Karpas-422 (cell line): ENCODE results near the gene SKIDA1. TPM values are rescaled to one million over a fixed set of nuclear protein-coding genes. Genes with fewer than 3 reads are reported as not detected.

Experiments used
- DNase-seq: peaks from one replicate; pipeline ENCODE4 v3.0.0-alpha.2; 2015
- H2AFZ ChIP-seq: fragments of 200-600 bp; sonication (generic); 2 replicates; pipeline ENCODE4 v1.6.1; 2014; ENCODE audit warnings: antibody characterized with exemption, low read length, mixed read lengths
- H3K27ac ChIP-seq: fragments of 200-600 bp; sonication (generic); 2 replicates; pipeline ENCODE4 v1.5.1; 2014; ENCODE audit warnings: mild to moderate bottlenecking, low read length, moderate library complexity
- H3K27me3 ChIP-seq: fragments of 200-600 bp; sonication (generic); 2 replicates; pipeline ENCODE4 v1.6.1; 2014; ENCODE audit warnings: low read length, mixed read lengths
- H3K36me3 ChIP-seq: fragments of 200-600 bp; sonication (generic); 2 replicates; pipeline ENCODE4 v1.6.1; 2014; ENCODE audit warnings: low read length, mixed read lengths; ENCODE audit not compliant: insufficient read depth
- H3K4me1 ChIP-seq: fragments of 200-600 bp; sonication (generic); 2 replicates; pipeline ENCODE4 v1.6.1; 2014; ENCODE audit warnings: mild to moderate bottlenecking, low read length, mixed read lengths
- H3K4me2 ChIP-seq: fragments of 200-600 bp; sonication (generic); 2 replicates; pipeline ENCODE4 v1.6.1; 2014; ENCODE audit warnings: low read length, low read depth, mild to moderate bottlenecking; ENCODE audit not compliant: poor library complexity, severe bottlenecking
- H3K4me3 ChIP-seq: fragments of 200-600 bp; sonication (generic); 2 replicates; pipeline ENCODE4 v1.5.1; 2014; ENCODE audit warnings: mild to moderate bottlenecking, antibody characterized with exemption, low read length, mixed read lengths
- H3K79me2 ChIP-seq: fragments of 200-600 bp; sonication (generic); 2 replicates; pipeline ENCODE4 v1.6.1; 2014; ENCODE audit warnings: mild to moderate bottlenecking, low read length, mixed read lengths
- H3K9ac ChIP-seq: fragments of 200-600 bp; sonication (generic); 2 replicates; pipeline ENCODE4 v1.6.0; 2014; ENCODE audit warnings: low read length
- H3K9me2 ChIP-seq: fragments of 200-600 bp; sonication (generic), shearing (Covaris generic); replicated peaks from 2 replicates; pipeline ENCODE4 v1.6.0; 2014; ENCODE audit warnings: mild to moderate bottlenecking, low read length, moderate library complexity; ENCODE audit not compliant: insufficient read depth
- H3K9me3 ChIP-seq: fragments of 300-700, 200-600 bp; sonication (generic); 2 replicates; pipeline ENCODE4 v1.6.1; 2014; ENCODE audit warnings: low read length, mixed read lengths
- H4K20me1 ChIP-seq: fragments of 200-600 bp; sonication (generic); 2 replicates; pipeline ENCODE4 v1.6.1; 2014; ENCODE audit warnings: mild to moderate bottlenecking, antibody characterized with exemption, low read length, low read depth; ENCODE audit not compliant: insufficient read depth
- total RNA-seq: library from RNA; depleted of rRNA; stranded (reverse); fragments of >200 nt; shearing (Covaris generic); gene quantifications from 2 replicates; pipeline ENCODE4 v1.2.3, GENCODE V29; 2014; ENCODE audit warnings: low replicate concordance

SKIDA1 gene
- total RNA-seq, 1 experiment from 2014 or later = 0.22 TPM

DNA sequence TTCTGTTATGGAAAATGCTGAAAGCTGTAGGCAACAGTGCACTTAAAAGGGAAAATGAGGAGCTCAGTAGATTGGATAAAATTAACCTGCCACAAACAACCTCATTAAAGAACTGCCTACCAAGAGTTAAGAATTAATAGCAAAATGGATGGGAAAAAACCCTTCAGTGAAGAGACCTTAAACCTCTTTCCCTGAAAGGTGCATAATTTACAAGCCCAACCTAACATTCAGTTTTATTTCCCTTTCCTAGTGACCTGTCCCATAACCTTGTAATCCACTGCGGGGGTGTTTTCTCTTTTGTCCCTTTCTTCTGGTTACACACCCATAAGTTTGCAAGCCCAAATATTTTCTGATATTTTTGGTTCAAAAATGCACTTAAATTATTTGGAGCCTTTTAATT is 21.9 kb downstream of the SKIDA1 start:
- Histone ChIP-seq H3K27me3 (no peaks in the 10 kb centered on the region), H3K4me1 (no peaks in the 10 kb centered on the region)

DNA sequence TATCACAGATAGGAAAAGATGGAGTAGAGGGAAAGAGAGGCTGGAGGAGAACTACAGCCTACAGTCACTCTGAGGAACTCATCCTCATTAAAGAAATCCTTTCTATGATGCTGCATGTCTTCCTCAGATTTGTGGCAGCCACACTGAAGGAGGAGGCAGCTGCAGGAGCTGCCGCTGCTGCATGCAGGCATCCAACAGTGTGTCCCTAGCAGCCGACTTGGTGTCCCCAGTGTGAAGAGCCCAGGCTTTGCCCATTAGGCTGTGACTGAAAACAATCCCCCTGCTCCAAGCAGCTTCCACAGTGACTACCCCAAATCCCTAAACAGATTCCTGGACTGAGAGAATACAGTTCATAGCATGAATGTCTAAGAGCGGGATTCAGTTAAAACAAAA is 23.1 kb downstream of the SKIDA1 start:
- no peaks in the 10 kb centered on the region for H4K20me1 ChIP-seq
- no peak overlapping the region for H3K4me2 ChIP-seq
- no peaks in the 10 kb centered on the region for H3K9me2 ChIP-seq
- no peaks in the 10 kb centered on the region for H3K9me3 ChIP-seq
- H3K4me1 ChIP-seq = no peaks in the 10 kb centered on the region; the same call in 1 of the 2 replicates
- H3K27me3 ChIP-seq = no peaks in the 10 kb centered on the region
- H3K36me3 ChIP-seq = no peaks in the 10 kb centered on the region
- no peak overlapping the region for H3K9ac ChIP-seq
- H3K4me3 ChIP-seq = no peak overlapping the region
- no peak for DNase-seq
- no peaks in the 10 kb centered on the region for H3K79me2 ChIP-seq
- H3K27ac ChIP-seq = no peak overlapping the region
- H2AFZ ChIP-seq = no peak overlapping the region

More for the DNA sequence above, 21.9 kb downstream of the SKIDA1 start:
- DNase-seq = no peak
- H2AFZ ChIP-seq = no peak overlapping the region
- no peak overlapping the region for H3K9ac ChIP-seq
- no peak overlapping the region for H3K27ac ChIP-seq
- H3K9me2 ChIP-seq = no peaks in the 10 kb centered on the region
- H3K9me3 ChIP-seq = no peaks in the 10 kb centered on the region
- H3K36me3 ChIP-seq = no peaks in the 10 kb centered on the region
- H3K4me3 ChIP-seq = no peak overlapping the region
- H4K20me1 ChIP-seq = no peaks in the 10 kb centered on the region
- no peaks in the 10 kb centered on the region for H3K79me2 ChIP-seq
- no peak overlapping the region for H3K4me2 ChIP-seq

DNA sequence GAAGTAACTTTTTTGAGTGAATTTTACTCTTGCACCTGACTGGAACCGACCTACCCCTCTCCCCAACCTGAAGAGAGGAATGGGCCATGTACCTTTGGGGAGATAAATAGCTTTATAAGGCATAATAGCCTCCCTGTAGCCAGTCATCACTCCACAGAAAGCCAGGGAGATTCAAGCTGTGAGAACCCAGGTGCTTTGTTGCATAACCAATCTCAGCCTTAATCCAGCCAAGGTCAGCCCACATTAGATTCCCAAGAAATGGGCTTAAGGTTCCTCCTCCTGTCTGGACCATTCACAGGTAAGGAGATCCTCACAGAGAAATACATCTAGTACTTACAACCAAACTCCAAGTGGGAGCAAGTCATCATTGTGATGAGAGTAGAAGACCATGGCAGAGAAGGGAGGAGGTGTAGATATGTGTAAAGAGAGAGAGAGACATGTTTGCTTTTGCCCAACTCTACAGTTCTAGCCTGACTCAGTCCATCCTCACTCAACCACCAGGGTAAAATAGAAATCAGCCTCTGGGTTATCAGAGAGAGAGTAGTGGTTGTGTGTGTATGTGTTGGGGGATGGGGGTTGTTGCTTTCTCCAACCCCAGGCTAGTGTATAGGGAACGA is 23.6 kb downstream of the SKIDA1 start:
- Histone ChIP-seq H3K27ac (no peak overlapping the region), H3K79me2 (no peaks in the 10 kb centered on the region), H3K36me3 (no peaks in the 10 kb centered on the region), H3K9ac (no peak overlapping the region), H3K9me3 (no peaks in the 10 kb centered on the region), H3K4me1 (peaks cover 2% of the 10 kb centered on the region; the same call in 1 of the 2 replicates), H3K4me2 (no peak overlapping the region), H3K9me2 (no peaks in the 10 kb centered on the region), H2AFZ (no peak overlapping the region), H4K20me1 (no peaks in the 10 kb centered on the region), H3K27me3 (no peaks in the 10 kb centered on the region), H3K4me3 (no peak overlapping the region)
- DNase-seq = no peak

DNA sequence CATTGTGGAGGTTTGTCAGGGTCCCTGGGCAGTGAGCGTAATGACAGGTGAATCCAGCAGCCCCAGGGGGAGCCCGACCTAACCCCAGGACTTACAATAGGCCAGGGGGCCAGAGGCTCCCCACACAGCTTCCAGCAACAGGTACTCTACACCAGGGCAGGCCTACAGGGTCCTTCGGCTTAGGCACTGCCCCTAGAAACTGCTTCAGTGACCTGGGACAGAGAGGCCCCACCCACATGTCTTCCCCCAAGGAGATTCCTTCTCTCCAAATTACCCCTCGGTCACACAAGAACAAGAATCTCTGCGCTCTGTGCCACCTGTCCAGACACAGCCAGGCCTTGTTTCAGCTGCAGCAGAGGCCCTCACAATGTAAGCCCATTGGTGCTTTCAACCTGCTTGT is 24.4 kb downstream of the SKIDA1 start:
- no peaks in the 10 kb centered on the region for H3K79me2 ChIP-seq
- no peak for DNase-seq
- H3K4me2 ChIP-seq = no peak overlapping the region
- H3K36me3 ChIP-seq = no peaks in the 10 kb centered on the region
- H3K27ac ChIP-seq = no peak overlapping the region
- no peaks in the 10 kb centered on the region for H4K20me1 ChIP-seq
- no peaks in the 10 kb centered on the region for H3K9me2 ChIP-seq
- H3K9me3 ChIP-seq = no peaks in the 10 kb centered on the region
- peaks cover 4% of the 10 kb centered on the region; the same call in 1 of the 2 replicates for H3K4me1 ChIP-seq
- no peak overlapping the region for H3K4me3 ChIP-seq
- no peak overlapping the region for H3K9ac ChIP-seq
- H3K27me3 ChIP-seq = no peaks in the 10 kb centered on the region
- no peak overlapping the region for H2AFZ ChIP-seq

DNA sequence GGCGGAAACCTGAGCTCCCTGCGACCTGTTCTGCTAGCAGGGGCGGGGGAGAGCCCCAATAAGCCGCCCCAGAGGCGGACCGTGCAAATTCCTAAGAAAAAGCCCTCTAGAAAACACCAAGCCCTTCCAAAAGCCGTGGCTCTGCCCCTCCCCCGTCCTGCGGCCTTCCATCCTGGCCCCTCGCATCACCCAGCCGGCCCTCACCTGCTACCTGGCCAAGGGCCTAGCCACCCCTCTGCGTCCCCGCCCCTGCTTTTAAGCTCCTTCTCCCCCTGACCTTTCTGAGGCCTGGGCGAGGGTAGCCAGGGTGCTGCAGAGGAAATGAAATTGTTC is 24.9 kb downstream of the SKIDA1 start:
- Histone ChIP-seq H4K20me1 (no peaks in the 10 kb centered on the region), H3K9me3 (no peaks in the 10 kb centered on the region), H3K4me1 (peaks cover 4% of the 10 kb centered on the region), H3K9me2 (no peaks in the 10 kb centered on the region), H3K27me3 (no peaks in the 10 kb centered on the region), H3K36me3 (no peaks in the 10 kb centered on the region), H3K27ac (no peak overlapping the region), H2AFZ (no peak overlapping the region), H3K9ac (no peak overlapping the region), H3K4me2 (no peak overlapping the region), H3K4me3 (no peak overlapping the region), H3K79me2 (no peaks in the 10 kb centered on the region)
- DNase-seq = no peak

DNA sequence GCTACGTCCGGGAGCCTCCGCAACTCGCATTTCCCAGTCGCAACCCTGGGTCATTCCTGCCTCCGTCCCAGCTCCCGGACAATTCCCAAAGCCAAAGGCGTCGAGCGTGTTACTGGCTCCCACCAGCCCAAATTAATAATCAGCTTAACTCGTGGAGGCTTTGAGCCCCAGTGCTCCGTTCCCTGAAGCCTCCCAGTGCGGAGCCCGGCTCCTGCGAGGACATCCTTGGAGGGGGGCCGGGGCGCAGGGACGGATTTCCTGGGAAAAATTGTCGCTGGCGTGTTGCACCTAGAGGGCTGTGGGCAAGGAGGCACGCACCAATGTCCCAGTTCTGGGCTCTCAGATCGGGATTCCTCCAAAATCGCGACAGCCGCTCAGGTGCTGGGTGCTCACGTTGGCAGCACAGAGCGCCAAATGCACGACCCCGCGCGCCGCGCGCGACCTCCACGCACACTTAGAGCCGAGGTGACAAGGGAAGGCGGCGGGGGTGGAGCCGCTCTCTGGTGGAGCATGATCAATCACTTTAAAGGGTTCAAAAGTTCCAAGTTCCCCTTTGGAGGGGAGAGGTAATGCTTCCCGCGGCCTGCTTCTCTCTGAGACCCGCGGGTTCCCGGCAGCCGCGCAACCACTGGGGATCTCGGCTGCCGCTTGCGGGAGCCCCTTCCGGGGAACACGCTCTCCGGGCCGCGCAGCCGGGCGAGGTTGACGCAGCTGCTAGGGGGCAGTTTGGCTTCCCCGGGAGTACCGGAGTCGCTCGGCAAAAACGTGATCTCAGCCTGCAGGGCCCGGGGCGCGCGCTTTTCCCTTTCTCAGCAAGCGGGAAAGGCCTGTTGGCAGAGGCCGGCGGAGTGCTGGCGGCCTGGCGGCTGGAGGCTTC is 25.5 kb downstream of the SKIDA1 start:
- peaks cover 10% of the 10 kb centered on the region for H3K4me1 ChIP-seq
- DNase-seq = no peak
- H3K4me3 ChIP-seq = no peak overlapping the region
- H3K27me3 ChIP-seq = no peaks in the 10 kb centered on the region
- no peak overlapping the region for H2AFZ ChIP-seq
- H4K20me1 ChIP-seq = no peaks in the 10 kb centered on the region
- no peak overlapping the region for H3K9ac ChIP-seq
- no peaks in the 10 kb centered on the region for H3K36me3 ChIP-seq
- H3K4me2 ChIP-seq = no peak overlapping the region
- H3K79me2 ChIP-seq = no peaks in the 10 kb centered on the region
- no peaks in the 10 kb centered on the region for H3K9me3 ChIP-seq
- no peak overlapping the region for H3K27ac ChIP-seq
- no peaks in the 10 kb centered on the region for H3K9me2 ChIP-seq

DNA sequence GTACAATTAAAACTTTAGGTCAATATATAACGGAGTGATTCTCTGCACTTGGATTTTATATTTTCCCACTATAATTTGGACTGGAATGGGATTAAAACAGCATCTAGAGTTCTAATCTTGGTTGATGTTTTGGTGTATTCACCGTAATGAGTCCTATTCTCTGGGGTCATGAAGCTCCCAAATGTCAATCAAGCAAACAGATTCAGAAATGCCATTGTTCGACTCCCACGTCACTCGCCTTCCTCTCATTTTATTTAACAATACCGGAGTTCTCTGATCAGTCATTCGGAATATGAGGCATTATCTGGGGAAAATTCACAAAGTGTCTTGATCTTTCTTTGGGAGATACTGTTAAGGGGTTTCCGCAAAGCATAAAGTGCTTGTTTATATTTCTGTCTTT is 26.5 kb downstream of the SKIDA1 start:
- no peak overlapping the region for H3K9ac ChIP-seq
- no peak overlapping the region for H2AFZ ChIP-seq
- H3K27me3 ChIP-seq = no peaks in the 10 kb centered on the region
- H3K9me2 ChIP-seq = no peaks in the 10 kb centered on the region
- peaks cover 19% of the 10 kb centered on the region for H3K4me1 ChIP-seq
- H3K4me3 ChIP-seq = no peak overlapping the region
- H3K27ac ChIP-seq = no peak overlapping the region
- no peaks in the 10 kb centered on the region for H3K36me3 ChIP-seq
- H3K79me2 ChIP-seq = no peaks in the 10 kb centered on the region
- H3K9me3 ChIP-seq = no peaks in the 10 kb centered on the region
- no peak overlapping the region for H3K4me2 ChIP-seq
- DNase-seq = no peak
- no peaks in the 10 kb centered on the region for H4K20me1 ChIP-seq

DNA sequence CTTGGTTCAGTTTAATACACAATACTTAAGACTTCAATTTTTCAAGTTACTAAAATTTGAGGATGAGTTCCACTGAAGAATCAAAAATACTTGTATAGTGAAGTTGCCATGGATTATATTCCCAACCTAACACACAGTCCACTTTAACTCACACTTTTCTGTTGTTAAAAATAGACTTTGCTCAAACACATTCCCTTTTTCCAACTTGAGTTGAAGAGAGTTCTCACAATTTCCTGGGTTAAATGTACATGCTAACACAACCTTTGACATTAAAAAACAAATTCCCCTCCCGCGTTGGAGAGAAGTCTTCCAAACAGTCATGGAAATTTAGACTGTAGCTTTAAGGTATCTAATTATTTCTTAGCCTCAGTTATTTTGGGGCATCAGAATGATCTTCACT is 27.1 kb downstream of the SKIDA1 start:
- Histone ChIP-seq H2AFZ (no peak overlapping the region), H3K4me2 (no peak overlapping the region), H3K27ac (no peak overlapping the region), H3K79me2 (no peaks in the 10 kb centered on the region), H3K9me2 (no peaks in the 10 kb centered on the region), H3K4me1 (peaks cover 20% of the 10 kb centered on the region), H3K27me3 (no peaks in the 10 kb centered on the region), H3K36me3 (no peaks in the 10 kb centered on the region), H3K9me3 (no peaks in the 10 kb centered on the region), H3K9ac (no peak overlapping the region), H3K4me3 (no peak overlapping the region), H4K20me1 (no peaks in the 10 kb centered on the region)
- DNase-seq = no peak
